HEK293 (cell line): ENCODE measurements around the gene EVC.

Source experiments
- CTCF ChIA-PET: fragments of 350-600 bp; formaldehyde crosslinking; extraction: SDS; loops from one replicate; lab custom pipeline; 2021; ENCODE audit warnings: antibody characterized with exemption; lab: Yijun Ruan, JAX
- POLR2A ChIA-PET: fragments of 300-600 bp; formaldehyde crosslinking; extraction: SDS; loops from one replicate; lab custom pipeline; 2020; ENCODE audit warnings: antibody characterized with exemption, inconsistent platforms; lab: Yijun Ruan, JAX
- H3K27ac ChIP-seq: fragments of 200-500 bp; sonication (Bioruptor generic); 2 replicates; pipeline ENCODE4 v1.5.1; 2014; ENCODE audit warnings: low read depth, low read length, control low read depth, inconsistent platforms; ENCODE audit errors: extremely low read depth
- H3K36me3 ChIP-seq, 2 experiments: fragments of 200-500 bp in 1 of 2; sonication (Bioruptor generic) in 1 of 2; 1 replicate in 1 of 2; 2 replicates in 1 of 2; pipeline ENCODE4 v1.5.1; 2014 to 2017; ENCODE audit warnings: inconsistent platforms in 2 of 2, low read length in 2 of 2; ENCODE audit not compliant: control insufficient read depth in 2 of 2, insufficient read depth in 1 of 2
- H3K4me1 ChIP-seq: fragments of 200-500 bp; sonication (Bioruptor generic); 2 replicates; pipeline ENCODE4 v1.5.1; 2014; ENCODE audit warnings: mild to moderate bottlenecking, low read length, inconsistent platforms; ENCODE audit not compliant: control insufficient read depth, insufficient read depth
- H3K4me3 ChIP-seq: 2 replicates; pipeline ENCODE4 v1.5.1; 2011; ENCODE audit warnings: low read depth, mild to moderate bottlenecking, control low read depth, low read length, moderate library complexity
- H3K9me3 ChIP-seq: fragments of 200-500 bp; sonication (Bioruptor generic); 2 replicates; pipeline ENCODE4 v1.5.1; 2014; ENCODE audit warnings: low read depth, low read length, inconsistent platforms; ENCODE audit not compliant: control insufficient read depth, insufficient read depth
- EGR2 ChIP-seq: fragments of 450-650 bp; formaldehyde crosslinking; IDR thresholded peaks from 2 replicates; pipeline ENCODE4 v1.5.1; 2016; ENCODE audit warnings: low read depth, missing biosample characterization, missing genetic modification characterization
- GLI4 ChIP-seq: fragments of 450-650 bp; formaldehyde crosslinking; IDR thresholded peaks from 2 replicates; pipeline ENCODE4 v1.5.1; 2016; ENCODE audit warnings: missing biosample characterization, missing genetic modification characterization
- KLF10 ChIP-seq: fragments of 450-650 bp; IDR thresholded peaks from 2 replicates; pipeline ENCODE4 v1.5.1; 2018; ENCODE audit warnings: missing biosample characterization, mild to moderate bottlenecking, missing genetic modification characterization
- MYNN ChIP-seq: fragments of 450-650 bp; formaldehyde crosslinking; IDR thresholded peaks from 2 replicates; pipeline ENCODE4 v1.5.1; 2016; ENCODE audit warnings: missing biosample characterization, missing genetic modification characterization, borderline replicate concordance
- SALL2 ChIP-seq: fragments of 450-650 bp; formaldehyde crosslinking; IDR thresholded peaks from 2 replicates; pipeline ENCODE4 v1.5.0; 2017; ENCODE audit warnings: missing biosample characterization, mild to moderate bottlenecking, missing genetic modification characterization, borderline replicate concordance
- SP7 ChIP-seq: fragments of 450-650 bp; formaldehyde crosslinking; IDR thresholded peaks from 2 replicates; pipeline ENCODE4 v1.5.1; 2016; ENCODE audit warnings: missing biosample characterization, missing genetic modification characterization
- ZNF16 ChIP-seq: fragments of 450-650 bp; formaldehyde crosslinking; IDR thresholded peaks from 2 replicates; pipeline ENCODE4 v1.5.1; 2016; ENCODE audit warnings: low read depth, missing biosample characterization, missing genetic modification characterization
- ZNF169 ChIP-seq: fragments of 450-650 bp; formaldehyde crosslinking; IDR thresholded peaks from 2 replicates; pipeline ENCODE4 v1.5.1; 2016; ENCODE audit warnings: missing biosample characterization, missing genetic modification characterization
- ZNF214 ChIP-seq: fragments of 450-650 bp; formaldehyde crosslinking; IDR thresholded peaks from 2 replicates; pipeline ENCODE4 v1.5.1; 2017; ENCODE audit warnings: missing biosample characterization, mild to moderate bottlenecking, missing genetic modification characterization, borderline replicate concordance
- ZNF221 ChIP-seq: fragments of 450-650 bp; formaldehyde crosslinking; IDR thresholded peaks from 2 replicates; pipeline ENCODE4 v1.5.1; 2017; ENCODE audit warnings: missing biosample characterization, missing genetic modification characterization, borderline replicate concordance
- ZNF248 ChIP-seq: fragments of 450-650 bp; formaldehyde crosslinking; IDR thresholded peaks from 2 replicates; pipeline ENCODE4 v1.5.1; 2017; ENCODE audit warnings: missing biosample characterization, missing genetic modification characterization
- ZNF354C ChIP-seq: fragments of 450-650 bp; formaldehyde crosslinking; IDR thresholded peaks from 2 replicates; pipeline ENCODE4 v1.5.1; 2016; ENCODE audit warnings: missing biosample characterization, missing genetic modification characterization, low read depth, borderline replicate concordance
- ZNF544 ChIP-seq: fragments of 450-650 bp; formaldehyde crosslinking; IDR thresholded peaks from 2 replicates; pipeline ENCODE4 v1.5.0; 2017; ENCODE audit warnings: missing biosample characterization, missing genetic modification characterization
- ZNF555 ChIP-seq: fragments of 450-650 bp; formaldehyde crosslinking; conservative IDR thresholded peaks from 2 replicates; pipeline ENCODE4 v1.5.1; 2017; ENCODE audit warnings: missing biosample characterization, mild to moderate bottlenecking, missing genetic modification characterization, inconsistent platforms
- ZNF660 ChIP-seq: fragments of 450-650 bp; IDR thresholded peaks from 2 replicates; pipeline ENCODE4 v1.5.1; 2018; ENCODE audit warnings: missing biosample characterization, mild to moderate bottlenecking, missing genetic modification characterization
- ZNF707 ChIP-seq: fragments of 450-650 bp; formaldehyde crosslinking; IDR thresholded peaks from 2 replicates; pipeline ENCODE4 v1.5.1; 2016; ENCODE audit warnings: missing biosample characterization, missing genetic modification characterization
- ZSCAN16 ChIP-seq: fragments of 450-650 bp; formaldehyde crosslinking; IDR thresholded peaks from 2 replicates; pipeline ENCODE4 v1.5.1; 2016; ENCODE audit warnings: missing biosample characterization, missing genetic modification characterization
- TF ChIP-seq, protein P1 (sequence below): fragments of 450-650 bp; formaldehyde crosslinking; IDR thresholded peaks from 2 replicates; pipeline ENCODE4 v1.5.1; 2016; ENCODE audit warnings: missing biosample characterization, missing genetic modification characterization
- TF ChIP-seq, protein P2 (sequence below): fragments of 450-650 bp; IDR thresholded peaks from 2 replicates; pipeline ENCODE4 v1.5.1; 2018; ENCODE audit warnings: missing biosample characterization, missing genetic modification characterization
- TF ChIP-seq, protein P3 (sequence below): fragments of 450-650 bp; formaldehyde crosslinking; IDR thresholded peaks from 2 replicates; pipeline ENCODE4 v1.5.1; 2016; ENCODE audit warnings: missing biosample characterization, missing genetic modification characterization
- TF ChIP-seq, protein P4 (sequence below): fragments of 450-650 bp; formaldehyde crosslinking; IDR thresholded peaks from 2 replicates; pipeline ENCODE4 v1.5.1; 2016; ENCODE audit warnings: missing biosample characterization, missing genetic modification characterization
- TF ChIP-seq, protein P5 (sequence below): fragments of 450-650 bp; formaldehyde crosslinking; IDR thresholded peaks from 2 replicates; pipeline ENCODE4 v1.5.0; 2017; ENCODE audit warnings: missing biosample characterization, missing genetic modification characterization, borderline replicate concordance
- TF ChIP-seq, protein P6 (sequence below): sonication (generic); formaldehyde crosslinking; IDR thresholded peaks from 2 replicates; pipeline ENCODE4 v1.8.1; 2022; ENCODE audit warnings: mild to moderate bottlenecking, moderate library complexity, missing genetic modification reagents

The EVC gene

DNA sequence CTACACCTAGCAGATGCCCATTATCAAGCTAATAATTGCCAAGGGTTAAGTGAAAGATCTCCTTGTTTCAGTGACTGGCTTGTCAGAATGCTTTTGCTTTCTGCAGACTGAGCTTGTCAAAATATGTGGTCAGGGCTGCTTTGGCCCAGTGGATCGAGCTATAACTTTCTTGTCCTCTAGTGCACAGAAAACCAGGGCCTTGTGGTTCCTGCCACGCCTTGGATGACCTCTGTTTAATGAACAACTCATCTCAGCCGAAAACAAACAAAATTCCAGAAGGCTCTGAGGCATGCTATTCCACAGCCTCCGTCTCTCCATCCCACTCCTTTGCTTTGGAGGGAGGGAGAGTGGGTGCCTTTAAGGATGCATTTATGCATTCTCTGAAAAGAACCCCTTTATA, 11.3 kb downstream of the EVC start:
- Histone ChIP-seq H3K4me3 (no peak overlapping the region), H3K36me3 (peaks cover 0 to 62% of the 10 kb centered on the region in 2 experiments; a peak in 2 of 3 replicates), H3K27ac (no peak overlapping the region), H3K9me3 (no peaks in the 10 kb centered on the region), H3K4me1 (no peaks in the 10 kb centered on the region)
- CTCF ChIA-PET: no interaction called here
- TF ChIP-seq GLI4 (tag by site-specific recombination) (no peak), SALL2 (tag by site-specific recombination) (no peak), ZNF16 (no peak), ZSCAN16 (tag by site-specific recombination) (no peak), ZNF248 (tag by site-specific recombination) (no peak), MYNN (no peak), ZNF544 (no peak), ZNF169 (no peak), ZNF660 (no peak), KLF10 (no peak), EGR2 (tag by site-specific recombination) (no peak), ZNF354C (tag by site-specific recombination) (no peak)
- TF ChIP-seq, protein P1, sequence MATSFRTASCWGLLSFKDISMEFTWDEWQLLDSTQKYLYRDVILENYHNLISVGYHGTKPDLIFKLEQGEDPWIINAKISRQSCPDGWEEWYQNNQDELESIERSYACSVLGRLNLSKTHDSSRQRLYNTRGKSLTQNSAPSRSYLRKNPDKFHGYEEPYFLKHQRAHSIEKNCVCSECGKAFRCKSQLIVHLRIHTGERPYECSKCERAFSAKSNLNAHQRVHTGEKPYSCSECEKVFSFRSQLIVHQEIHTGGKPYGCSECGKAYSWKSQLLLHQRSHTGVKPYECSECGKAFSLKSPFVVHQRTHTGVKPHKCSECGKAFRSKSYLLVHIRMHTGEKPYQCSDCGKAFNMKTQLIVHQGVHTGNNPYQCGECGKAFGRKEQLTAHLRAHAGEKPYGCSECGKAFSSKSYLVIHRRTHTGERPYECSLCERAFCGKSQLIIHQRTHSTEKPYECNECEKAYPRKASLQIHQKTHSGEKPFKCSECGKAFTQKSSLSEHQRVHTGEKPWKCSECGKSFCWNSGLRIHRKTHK (tag by site-specific recombination): no peak
- TF ChIP-seq, protein P2, sequence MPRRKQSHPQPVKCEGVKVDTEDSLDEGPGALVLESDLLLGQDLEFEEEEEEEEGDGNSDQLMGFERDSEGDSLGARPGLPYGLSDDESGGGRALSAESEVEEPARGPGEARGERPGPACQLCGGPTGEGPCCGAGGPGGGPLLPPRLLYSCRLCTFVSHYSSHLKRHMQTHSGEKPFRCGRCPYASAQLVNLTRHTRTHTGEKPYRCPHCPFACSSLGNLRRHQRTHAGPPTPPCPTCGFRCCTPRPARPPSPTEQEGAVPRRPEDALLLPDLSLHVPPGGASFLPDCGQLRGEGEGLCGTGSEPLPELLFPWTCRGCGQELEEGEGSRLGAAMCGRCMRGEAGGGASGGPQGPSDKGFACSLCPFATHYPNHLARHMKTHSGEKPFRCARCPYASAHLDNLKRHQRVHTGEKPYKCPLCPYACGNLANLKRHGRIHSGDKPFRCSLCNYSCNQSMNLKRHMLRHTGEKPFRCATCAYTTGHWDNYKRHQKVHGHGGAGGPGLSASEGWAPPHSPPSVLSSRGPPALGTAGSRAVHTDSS (tag by site-specific recombination): no peak
- TF ChIP-seq, protein P3, sequence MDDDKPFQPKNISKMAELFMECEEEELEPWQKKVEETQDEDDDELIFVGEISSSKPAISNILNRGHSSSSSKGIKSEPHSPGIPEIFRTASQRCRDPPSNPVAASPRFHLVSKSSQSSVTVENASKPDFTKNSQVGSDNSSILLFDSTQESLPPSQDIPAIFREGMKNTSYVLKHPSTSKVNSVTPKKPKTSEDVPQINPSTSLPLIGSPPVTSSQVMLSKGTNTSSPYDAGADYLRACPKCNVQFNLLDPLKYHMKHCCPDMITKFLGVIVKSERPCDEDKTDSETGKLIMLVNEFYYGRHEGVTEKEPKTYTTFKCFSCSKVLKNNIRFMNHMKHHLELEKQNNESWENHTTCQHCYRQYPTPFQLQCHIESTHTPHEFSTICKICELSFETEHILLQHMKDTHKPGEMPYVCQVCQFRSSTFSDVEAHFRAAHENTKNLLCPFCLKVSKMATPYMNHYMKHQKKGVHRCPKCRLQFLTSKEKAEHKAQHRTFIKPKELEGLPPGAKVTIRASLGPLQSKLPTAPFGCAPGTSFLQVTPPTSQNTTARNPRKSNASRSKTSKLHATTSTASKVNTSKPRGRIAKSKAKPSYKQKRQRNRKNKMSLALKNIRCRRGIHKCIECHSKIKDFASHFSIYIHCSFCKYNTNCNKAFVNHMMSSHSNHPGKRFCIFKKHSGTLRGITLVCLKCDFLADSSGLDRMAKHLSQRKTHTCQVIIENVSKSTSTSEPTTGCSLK (tag by site-specific recombination): no peak
- TF ChIP-seq, protein P4, sequence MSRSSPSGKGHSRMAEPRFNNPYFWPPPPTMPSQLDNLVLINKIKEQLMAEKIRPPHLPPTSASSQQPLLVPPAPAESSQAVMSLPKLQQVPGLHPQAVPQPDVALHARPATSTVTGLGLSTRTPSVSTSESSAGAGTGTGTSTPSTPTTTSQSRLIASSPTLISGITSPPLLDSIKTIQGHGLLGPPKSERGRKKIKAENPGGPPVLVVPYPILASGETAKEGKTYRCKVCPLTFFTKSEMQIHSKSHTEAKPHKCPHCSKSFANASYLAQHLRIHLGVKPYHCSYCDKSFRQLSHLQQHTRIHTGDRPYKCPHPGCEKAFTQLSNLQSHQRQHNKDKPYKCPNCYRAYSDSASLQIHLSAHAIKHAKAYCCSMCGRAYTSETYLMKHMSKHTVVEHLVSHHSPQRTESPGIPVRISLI (tag by site-specific recombination): no peak
- POLR2A ChIA-PET: no interaction called here

DNA sequence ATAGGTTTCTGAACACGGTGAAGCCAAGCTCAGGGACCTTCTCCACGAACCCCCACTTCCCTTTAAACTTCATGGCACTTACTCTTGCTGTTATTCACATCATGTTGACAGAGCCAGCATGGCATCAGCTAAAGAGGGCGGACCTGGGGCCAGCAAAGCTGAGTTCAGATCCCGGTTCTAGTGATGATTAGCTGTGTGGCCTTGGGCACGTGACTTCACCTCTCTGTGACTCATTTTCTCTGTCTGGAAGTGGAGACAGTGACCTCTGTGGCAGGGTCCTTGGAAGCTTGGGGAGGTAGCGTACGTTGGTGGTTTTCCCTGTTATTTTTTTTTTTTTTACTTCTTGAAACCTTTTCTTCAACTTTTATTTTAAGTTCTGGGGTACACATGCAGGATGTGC, 13.4 kb downstream of the EVC start:
- Histone ChIP-seq H3K9me3 (no peaks in the 10 kb centered on the region), H3K36me3 (peaks cover 0 to 61% of the 10 kb centered on the region in 2 experiments; a peak in 2 of 3 replicates), H3K27ac (no peak overlapping the region), H3K4me3 (no peak overlapping the region), H3K4me1 (no peaks in the 10 kb centered on the region)
- ChIA-PET CTCF (interaction anchor here (0.6 to 1.4 kb wide), 2 partner anchors 11 to 431 kb away, joined by 3 read pairs; no protein-coding TSS in a partner anchor), POLR2A (no interaction called here)
- TF ChIP-seq SP7 (tag by site-specific recombination) (no peak), ZNF214 (tag by site-specific recombination) (no peak), ZNF221 (tag by site-specific recombination) (no peak), ZNF555 (tag by site-specific recombination) (no peak), ZNF707 (tag by site-specific recombination) (no peak), EGR2 (tag by site-specific recombination) (no peak)
- TF ChIP-seq, protein P1 (tag by site-specific recombination): no peak
- TF ChIP-seq, protein P5, sequence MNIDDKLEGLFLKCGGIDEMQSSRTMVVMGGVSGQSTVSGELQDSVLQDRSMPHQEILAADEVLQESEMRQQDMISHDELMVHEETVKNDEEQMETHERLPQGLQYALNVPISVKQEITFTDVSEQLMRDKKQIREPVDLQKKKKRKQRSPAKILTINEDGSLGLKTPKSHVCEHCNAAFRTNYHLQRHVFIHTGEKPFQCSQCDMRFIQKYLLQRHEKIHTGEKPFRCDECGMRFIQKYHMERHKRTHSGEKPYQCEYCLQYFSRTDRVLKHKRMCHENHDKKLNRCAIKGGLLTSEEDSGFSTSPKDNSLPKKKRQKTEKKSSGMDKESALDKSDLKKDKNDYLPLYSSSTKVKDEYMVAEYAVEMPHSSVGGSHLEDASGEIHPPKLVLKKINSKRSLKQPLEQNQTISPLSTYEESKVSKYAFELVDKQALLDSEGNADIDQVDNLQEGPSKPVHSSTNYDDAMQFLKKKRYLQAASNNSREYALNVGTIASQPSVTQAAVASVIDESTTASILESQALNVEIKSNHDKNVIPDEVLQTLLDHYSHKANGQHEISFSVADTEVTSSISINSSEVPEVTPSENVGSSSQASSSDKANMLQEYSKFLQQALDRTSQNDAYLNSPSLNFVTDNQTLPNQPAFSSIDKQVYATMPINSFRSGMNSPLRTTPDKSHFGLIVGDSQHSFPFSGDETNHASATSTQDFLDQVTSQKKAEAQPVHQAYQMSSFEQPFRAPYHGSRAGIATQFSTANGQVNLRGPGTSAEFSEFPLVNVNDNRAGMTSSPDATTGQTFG (tag by site-specific recombination): no peak
- TF ChIP-seq, protein P6, sequence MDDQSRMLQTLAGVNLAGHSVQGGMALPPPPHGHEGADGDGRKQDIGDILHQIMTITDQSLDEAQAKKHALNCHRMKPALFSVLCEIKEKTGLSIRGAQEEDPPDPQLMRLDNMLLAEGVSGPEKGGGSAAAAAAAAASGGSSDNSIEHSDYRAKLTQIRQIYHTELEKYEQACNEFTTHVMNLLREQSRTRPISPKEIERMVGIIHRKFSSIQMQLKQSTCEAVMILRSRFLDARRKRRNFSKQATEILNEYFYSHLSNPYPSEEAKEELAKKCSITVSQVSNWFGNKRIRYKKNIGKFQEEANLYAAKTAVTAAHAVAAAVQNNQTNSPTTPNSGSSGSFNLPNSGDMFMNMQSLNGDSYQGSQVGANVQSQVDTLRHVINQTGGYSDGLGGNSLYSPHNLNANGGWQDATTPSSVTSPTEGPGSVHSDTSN (CRISPR knock-in tag): no peak
